Transverse colon (tissue), 4 donors: ENCODE measurements around the gene CERT1.

Experiments used
- CTCF ChIP-seq, 5 experiments: fragments of 200-600 bp in 3 of 5; fragments of 450-650 bp in 2 of 5; sonication (generic) in 3 of 5; IDR thresholded peaks; 1 replicate in 2 of 5; 2 replicates in 3 of 5; pipeline ENCODE4 v1.5.1; 2016 to 2017; ENCODE audit warnings: antibody characterized with exemption in 5 of 5, inconsistent platforms in 3 of 5, mild to moderate bottlenecking in 2 of 5, moderate library complexity in 1 of 5
- EP300 ChIP-seq: sonication (generic); formaldehyde crosslinking; IDR thresholded peaks from one replicate; pipeline ENCODE4 v1.6.1; 2017; ENCODE audit warnings: antibody characterized with exemption, low read depth
- POLR2A ChIP-seq: fragments of 450-650 bp; IDR thresholded peaks from one replicate; pipeline ENCODE4 v1.6.1; 2016; ENCODE audit warnings: antibody characterized with exemption, mild to moderate bottlenecking, moderate library complexity
- POLR2AphosphoS5 ChIP-seq, 3 donors: sonication (generic); formaldehyde crosslinking; IDR thresholded peaks; one replicate each; pipeline ENCODE4 v1.6.1; 2016; ENCODE audit warnings: antibody characterized with exemption in 3 of 3

DNA sequence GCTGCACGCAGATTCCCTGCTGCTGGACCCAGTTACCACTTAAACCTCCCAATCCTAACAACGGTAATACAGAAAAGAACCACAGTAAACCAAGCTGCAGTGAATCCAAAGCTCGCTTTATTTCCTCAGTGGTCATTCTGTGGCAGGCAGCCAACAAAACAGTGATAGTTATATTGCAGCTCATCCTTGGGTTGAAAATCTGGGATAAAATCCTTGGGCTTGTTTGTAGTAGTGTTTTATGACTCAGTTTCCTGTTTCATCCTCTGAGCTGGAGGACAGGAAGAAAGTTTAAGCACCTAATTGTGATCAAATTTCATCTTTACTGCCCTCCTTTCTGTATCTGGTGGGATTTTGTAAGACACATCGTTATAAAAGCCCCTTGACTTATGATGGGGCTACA, 143.0 kb downstream of the CERT1 start:
- TF ChIP-seq CTCF (IDR thresholded peaks at IDR 0.05) (no peak), POLR2A (no peak), POLR2AphosphoS5 (IDR thresholded peaks at IDR 0.05) (no peak), EP300 (no peak)
